Measurements from ENCODE around the gene PIK3R3.

GRCh38 chr1:46081619-46082018, 50.8 kb downstream of the PIK3R3 start:
- no peak for TF ChIP-seq CTCF (optimal IDR thresholded peaks at IDR 0.05 in 1 of 3, IDR thresholded peaks at IDR 0.05 in 1 of 3, conservative IDR thresholded peaks at IDR 0.05 in 1 of 3; ENCODE audit: extremely low read depth in 1 of 3, insufficient read depth in 2 of 3, low read length in 3 of 3)
- no peak for TF ChIP-seq EZH2 (IDR thresholded peaks at IDR 0.05; ENCODE audit: low read length)

Data from keratinocyte (primary cell).